Measurements from ENCODE around the gene KRT6B.
"Not testable (repeated sequence)": the region's sequence is repeated elsewhere in the genome, so short reads cannot be mapped to it uniquely, and the experiment has no call there.

The KRT6B gene

GRCh38 chr12:52473768-52474167 is 21.8 kb upstream of the KRT6B start, which contains the start of gene KRT6C:
KRT6C (minus strand) TSS chr12:52473805; CDS start chr12:52473737, 68 bp downstream.
- in situ Hi-C loops (cut with MboI; ENCODE audit: low sequenced_read_pairs): no loop called here

DNA sequence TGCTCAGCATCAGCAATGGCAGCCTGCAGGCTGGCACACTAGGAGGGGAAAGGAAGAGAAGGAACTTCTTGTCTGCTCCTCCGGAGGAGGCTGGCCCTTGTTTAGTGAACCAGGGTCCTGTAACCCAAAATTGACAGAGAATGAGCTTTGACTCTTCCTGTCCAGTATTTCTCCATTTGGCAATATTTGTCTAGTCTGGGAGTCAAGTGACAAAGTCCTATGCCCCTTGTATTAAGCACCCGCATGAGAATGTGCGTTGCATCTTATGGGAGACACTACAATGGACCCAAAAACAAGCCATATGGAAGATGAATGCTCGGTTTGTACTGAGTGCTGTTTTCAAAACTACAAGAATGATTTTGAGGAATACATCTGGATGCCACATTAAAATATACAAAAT is 17.9 kb upstream of the KRT6B start:
- in situ Hi-C loops (cut with MboI; ENCODE audit: low sequenced_read_pairs): no loop called here

GRCh38 chr12:52464897-52465296 is 13.0 kb upstream of the KRT6B start:
- in situ Hi-C loops (cut with MboI; ENCODE audit: low sequenced_read_pairs): no loop called here

GRCh38 chr12:52461693-52462092 is 9.7 kb upstream of the KRT6B start:
- in situ Hi-C loops (cut with MboI; ENCODE audit: low sequenced_read_pairs): no loop called here

DNA sequence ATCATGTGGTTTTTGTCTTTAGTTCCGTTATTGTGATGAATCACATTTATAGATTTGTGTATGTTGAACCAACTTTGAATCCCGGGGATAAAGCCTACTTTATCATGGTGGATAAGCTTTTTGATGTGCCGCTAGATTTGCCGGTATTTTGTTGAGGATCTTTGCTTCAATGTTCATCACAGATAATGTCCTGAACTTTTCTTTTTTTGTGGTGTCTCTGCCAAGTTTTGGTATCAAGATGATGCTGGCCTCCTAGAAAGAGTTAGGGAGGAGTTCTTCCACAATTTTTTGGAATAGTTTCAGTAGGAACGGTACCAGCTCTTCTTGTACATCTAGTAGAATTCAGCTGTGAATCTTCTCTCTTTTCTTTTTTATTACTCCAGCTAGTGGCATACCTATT is 6.9 kb upstream of the KRT6B start:
- in situ Hi-C loops (cut with MboI; ENCODE audit: low sequenced_read_pairs): no loop called here

DNA sequence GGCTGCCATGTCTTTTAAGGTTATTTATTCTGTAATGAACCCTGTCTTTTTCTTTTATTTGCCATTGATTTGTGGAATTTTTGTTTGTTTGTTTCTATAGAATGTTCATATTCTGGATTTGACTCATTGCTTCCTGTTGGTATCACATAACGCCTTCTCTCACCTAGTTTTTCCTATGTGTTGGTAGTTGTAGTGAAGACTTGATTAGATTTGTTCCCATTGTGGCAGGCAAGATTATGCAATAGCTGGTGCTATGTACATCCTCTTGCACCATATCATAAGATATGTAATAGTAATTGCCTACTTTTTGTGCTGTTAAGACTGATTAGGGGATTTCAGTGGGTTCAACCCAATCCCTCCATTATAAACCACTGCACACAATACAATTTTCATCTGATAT is 3.9 kb upstream of the KRT6B start:
- in situ Hi-C loops (cut with MboI; ENCODE audit: low sequenced_read_pairs): no loop called here

DNA sequence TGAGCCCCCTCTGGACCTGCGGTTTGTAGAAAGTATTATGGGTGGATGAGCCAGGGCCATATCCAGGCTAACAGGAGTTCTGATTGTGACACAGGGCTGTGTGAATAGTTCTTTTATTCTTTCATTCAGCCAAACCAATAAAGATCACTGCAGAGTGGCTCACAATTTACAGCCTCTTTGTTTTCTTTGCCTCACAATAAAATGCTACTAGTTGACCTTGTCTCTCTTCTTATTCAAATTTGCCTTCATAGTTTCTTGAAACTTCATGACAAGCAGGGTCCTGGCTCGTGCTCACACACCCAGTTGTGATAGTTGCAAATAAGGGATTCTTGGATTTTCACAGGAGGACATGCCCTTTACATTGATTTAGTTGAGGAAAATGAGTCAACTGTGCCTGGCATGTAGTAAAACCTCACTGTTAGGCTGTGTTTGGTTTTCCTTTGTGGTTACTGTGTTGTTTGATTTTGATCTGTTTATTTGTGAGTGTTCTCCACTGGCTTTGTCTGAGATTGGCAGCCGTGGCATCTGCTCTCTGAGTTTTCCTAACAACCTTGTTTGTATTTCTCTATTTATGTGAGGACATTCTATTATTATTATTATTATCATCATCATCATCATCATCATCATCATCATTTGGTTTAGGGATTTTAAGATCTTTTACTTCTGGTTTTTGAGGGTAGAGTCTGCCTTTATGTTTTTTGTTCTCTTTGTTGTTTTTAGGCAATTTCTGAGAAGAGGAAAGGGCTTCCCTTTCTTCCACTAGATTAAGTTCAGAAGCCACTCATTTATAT is 2.7 kb upstream of the KRT6B start:
- in situ Hi-C loops (cut with MboI; ENCODE audit: low sequenced_read_pairs): no loop called here

- in situ Hi-C loops (cut with MboI; ENCODE audit: low sequenced_read_pairs): no loop called here
These were observed 3.7 kb downstream of the KRT6B start for GRCh38 chr12:52448228-52448627.

DNA sequence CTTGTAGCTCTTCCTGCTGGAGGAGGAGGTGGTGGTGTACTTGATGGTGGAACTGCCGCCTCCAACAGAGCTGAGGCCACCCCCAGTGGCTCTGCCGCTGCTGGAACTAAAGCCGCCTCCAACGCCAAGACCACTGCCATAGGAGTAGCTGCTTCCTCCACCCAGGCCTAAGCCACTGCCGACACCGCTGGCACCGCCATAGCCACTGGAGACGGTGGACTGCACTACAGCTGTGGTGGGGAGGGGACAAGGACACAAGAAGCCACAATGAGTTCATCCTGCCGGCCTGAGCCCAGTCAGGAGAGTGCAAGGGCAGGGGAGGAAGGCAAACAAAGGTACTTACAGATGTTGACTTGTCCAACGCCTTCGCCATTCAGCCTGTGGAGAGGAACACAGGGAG is 4.8 kb downstream of the KRT6B start:
- in situ Hi-C loops (cut with MboI; ENCODE audit: low sequenced_read_pairs): not testable (repeated sequence)

DNA sequence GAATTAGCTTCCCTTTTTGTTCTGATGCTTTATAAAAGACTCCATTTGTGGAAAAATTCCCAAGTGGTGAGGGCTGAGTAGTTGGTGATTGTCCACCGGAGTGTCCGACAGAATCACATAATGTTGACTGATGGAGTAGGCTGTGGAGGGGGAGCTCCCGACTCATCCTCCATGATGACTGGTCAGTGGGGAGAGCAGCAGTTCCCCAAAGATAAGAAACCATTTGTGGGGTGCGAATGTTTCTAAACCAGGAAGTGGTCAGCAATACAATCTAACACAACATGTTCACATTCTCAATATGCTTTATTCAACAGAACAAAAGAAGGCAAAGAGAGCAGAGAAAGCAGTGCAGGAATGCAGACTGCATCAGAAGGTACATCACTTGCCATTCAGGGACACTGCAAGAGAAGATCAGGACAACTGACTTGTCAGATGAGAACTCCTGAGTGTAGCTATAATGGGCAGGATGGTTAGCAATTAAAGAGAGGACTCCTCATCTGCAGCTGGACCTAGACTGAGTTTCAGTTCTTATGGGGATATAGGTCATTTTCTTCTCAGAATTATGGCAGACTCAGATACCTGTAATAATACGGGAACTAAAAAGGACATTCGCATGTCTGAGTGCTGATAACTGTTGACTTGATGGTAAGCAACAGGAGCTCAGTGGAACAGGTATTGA is 5.4 kb downstream of the KRT6B start:
- in situ Hi-C loops (cut with MboI; ENCODE audit: low sequenced_read_pairs): no loop called here

DNA sequence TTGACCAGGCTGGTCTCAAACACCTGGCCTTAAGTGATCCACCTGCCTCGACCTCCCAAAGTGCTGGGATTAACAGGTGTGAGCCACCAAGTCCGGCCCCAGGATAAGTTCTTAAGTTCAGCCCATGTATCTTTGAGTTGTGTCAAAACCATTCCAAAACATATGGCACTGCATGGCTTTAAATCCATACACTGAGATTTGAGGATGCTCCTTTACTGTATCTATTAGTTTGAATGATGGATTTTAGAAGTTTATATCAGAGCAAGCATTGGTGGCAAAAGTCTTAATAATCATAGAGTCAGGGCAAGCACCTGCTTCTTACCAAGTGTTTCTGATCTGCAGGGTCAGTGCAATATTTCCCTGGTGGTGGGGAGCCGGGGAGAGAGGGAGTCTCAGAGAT is 6.1 kb downstream of the KRT6B start:
- in situ Hi-C loops (cut with MboI; ENCODE audit: low sequenced_read_pairs): no loop called here

GRCh38 chr12:52444647-52445595 is 7.0 kb downstream of the KRT6B start:
- in situ Hi-C loops (cut with MboI; ENCODE audit: low sequenced_read_pairs): no loop called here

GRCh38 chr12:52443966-52444365 is 8.0 kb downstream of the KRT6B start:
- in situ Hi-C loops (cut with MboI; ENCODE audit: low sequenced_read_pairs): no loop called here

- in situ Hi-C loops (cut with MboI; ENCODE audit: low sequenced_read_pairs): no loop called here
These were observed 9.3 kb downstream of the KRT6B start for GRCh38 chr12:52442600-52443061.

GRCh38 chr12:52441320-52441911 is 10.5 kb downstream of the KRT6B start:
- in situ Hi-C loops (cut with MboI; ENCODE audit: low sequenced_read_pairs): no loop called here

- in situ Hi-C loops (cut with MboI; ENCODE audit: low sequenced_read_pairs): no loop called here
These were observed 11.1 kb downstream of the KRT6B start for GRCh38 chr12:52440821-52441319.

DNA sequence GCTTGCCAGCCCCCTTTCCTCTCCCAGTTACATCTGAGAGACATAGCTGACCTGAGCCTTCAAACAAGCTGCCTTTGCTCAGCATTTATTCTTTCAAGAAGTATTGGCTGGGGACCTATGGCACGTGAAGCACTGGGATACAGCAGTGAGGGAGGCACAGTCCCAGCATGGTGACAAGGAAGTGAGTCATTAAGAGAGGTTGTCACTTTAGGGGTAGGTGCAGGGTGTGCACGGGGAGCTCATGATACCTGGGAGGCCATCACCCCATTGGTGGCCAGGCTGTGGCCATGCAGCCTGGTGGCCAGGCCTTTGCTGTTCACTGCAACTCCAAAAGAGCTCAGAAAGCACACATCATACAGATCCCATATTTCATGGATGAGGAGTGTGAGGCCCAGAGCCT is 12.1 kb downstream of the KRT6B start:
- in situ Hi-C loops (cut with MboI; ENCODE audit: low sequenced_read_pairs): no loop called here

DNA sequence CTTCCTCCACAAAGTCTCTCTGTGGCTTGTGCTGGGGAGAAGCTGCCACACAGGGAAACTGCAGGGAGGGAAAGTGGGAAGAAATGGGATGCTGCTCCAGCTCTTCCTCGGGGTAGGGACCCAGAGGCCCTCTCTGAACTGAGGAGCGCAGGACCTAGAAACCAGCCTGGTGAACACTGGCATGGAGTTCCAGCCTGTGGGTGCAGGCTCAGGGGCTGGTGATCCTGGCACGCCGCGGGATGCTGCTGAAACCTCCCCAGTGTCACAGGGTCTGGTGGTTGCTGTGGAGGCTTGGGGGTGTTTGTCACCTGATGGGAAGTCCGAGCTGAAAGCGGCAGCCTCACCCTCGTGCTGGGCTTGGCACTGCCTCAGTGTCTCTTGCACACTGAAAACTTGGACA is 12.5 kb downstream of the KRT6B start:
- in situ Hi-C loops (cut with MboI; ENCODE audit: low sequenced_read_pairs): no loop called here

DNA sequence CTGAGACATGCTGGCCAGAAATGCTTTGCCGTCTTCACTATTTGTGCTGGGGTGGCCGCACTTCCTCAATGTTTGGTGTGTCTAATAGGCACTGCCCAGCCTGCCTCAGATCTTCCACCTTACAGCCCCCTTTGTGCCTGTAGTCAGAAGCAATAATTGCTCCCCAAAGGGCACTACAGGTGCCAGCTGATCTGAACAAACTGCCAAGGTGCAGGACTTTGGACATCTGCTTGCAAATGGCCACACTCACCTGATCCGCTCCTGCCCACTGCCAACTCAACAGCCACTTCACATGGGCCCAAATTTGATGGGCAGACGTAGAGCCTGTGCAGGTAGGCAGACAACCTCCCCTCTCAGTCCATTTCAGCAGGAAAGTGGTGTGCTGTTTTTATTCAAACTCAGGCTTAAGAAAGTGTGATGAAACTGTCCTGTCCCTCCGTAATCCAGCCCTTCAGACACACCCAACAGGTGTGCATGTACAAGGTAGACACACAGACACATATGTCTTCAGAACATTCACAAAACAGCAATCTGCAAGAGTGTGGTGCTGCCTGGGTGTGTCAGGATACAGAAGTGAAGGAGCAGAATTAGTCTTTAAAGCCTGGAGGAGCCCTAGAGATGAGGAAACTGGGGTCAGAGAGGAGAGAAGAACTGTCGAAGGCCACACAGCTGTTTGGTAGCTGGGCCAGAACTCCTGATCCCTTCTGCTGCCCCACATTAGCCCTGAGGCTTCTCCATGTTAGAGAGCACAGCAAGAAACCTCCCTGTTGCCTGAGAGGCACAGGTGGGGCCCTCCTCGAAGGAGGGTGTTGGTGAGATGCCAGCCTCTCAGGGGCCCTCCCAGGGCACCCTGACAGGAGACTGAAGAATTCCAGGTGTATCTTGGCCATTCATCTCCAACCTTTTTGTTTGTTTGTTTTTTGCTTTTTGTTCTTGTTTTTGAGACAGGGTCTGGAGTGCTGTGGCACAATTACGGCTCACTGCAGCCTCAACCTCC is 13.3 kb downstream of the KRT6B start:
- in situ Hi-C loops (cut with MboI; ENCODE audit: low sequenced_read_pairs): no loop called here

Data from HL-60/S4 treated with retinoic acid at 250 ng/mL for 4 days and 3 days (cell line).